ENCODE results near the gene STX7.

Gene STX7

GRCh38 chr6:132505158-132505557, 7.8 kb downstream of the STX7 start:
- H3K36me3 ChIP-seq (ENCODE audit: insufficient read depth, low read depth, low read length): peaks cover 12% of the 10 kb centered on the region
- H3K9me3 ChIP-seq (ENCODE audit: insufficient read depth, low read depth, low read length): no peaks in the 10 kb centered on the region
- H3K4me1 ChIP-seq (ENCODE audit: insufficient read depth, low read length): no peaks in the 10 kb centered on the region
- no peak overlapping the region for H3K9ac ChIP-seq (ENCODE audit: low read depth, low read length)
- H3K27ac ChIP-seq (ENCODE audit: low read length): no peak overlapping the region
- no peaks in the 10 kb centered on the region for H3K27me3 ChIP-seq (ENCODE audit: insufficient read depth, low read length)
- H3K4me3 ChIP-seq (ENCODE audit: low read length): no peak overlapping the region

DNA sequence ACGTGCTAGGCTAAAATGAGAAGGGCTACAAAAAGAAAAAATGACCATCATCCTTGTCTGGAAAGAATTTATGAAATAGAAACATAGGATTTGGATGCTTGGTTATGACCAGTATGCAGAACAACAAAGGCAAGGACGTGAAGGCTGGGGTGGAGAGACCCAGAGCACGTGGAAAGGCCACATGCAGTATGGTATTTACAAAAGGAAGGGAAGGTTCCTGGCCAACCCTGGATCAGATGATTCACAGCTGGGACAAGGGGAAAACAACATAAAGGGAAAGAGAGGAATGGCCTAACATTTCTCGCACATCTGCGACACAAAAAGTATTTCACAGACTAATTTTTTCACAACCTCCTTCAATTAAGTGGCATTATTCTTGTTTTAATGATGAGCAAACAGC, 8.2 kb downstream of the STX7 start:
- no peak overlapping the region for H3K9ac ChIP-seq (ENCODE audit: low read depth, low read length)
- H3K27me3 ChIP-seq (ENCODE audit: insufficient read depth, low read length): no peaks in the 10 kb centered on the region
- no peaks in the 10 kb centered on the region for H3K9me3 ChIP-seq (ENCODE audit: insufficient read depth, low read depth, low read length)
- H3K27ac ChIP-seq (ENCODE audit: low read length): no peak overlapping the region
- H3K4me1 ChIP-seq (ENCODE audit: insufficient read depth, low read length): no peaks in the 10 kb centered on the region
- no peak overlapping the region for H3K4me3 ChIP-seq (ENCODE audit: low read length)
- peaks cover 15% of the 10 kb centered on the region for H3K36me3 ChIP-seq (ENCODE audit: insufficient read depth, low read depth, low read length)

- Histone ChIP-seq H3K27ac (ENCODE audit: low read length) (no peak overlapping the region), H3K9ac (ENCODE audit: low read depth, low read length) (no peak overlapping the region), H3K4me3 (ENCODE audit: low read length) (no peak overlapping the region), H3K4me1 (ENCODE audit: insufficient read depth, low read length) (no peaks in the 10 kb centered on the region), H3K9me3 (ENCODE audit: insufficient read depth, low read depth, low read length) (no peaks in the 10 kb centered on the region), H3K36me3 (ENCODE audit: insufficient read depth, low read depth, low read length) (peaks cover 32% of the 10 kb centered on the region), H3K27me3 (ENCODE audit: insufficient read depth, low read length) (no peaks in the 10 kb centered on the region)
Measured at GRCh38 chr6:132499757-132500156, 13.2 kb downstream of the STX7 start.

- Histone ChIP-seq H3K27me3 (ENCODE audit: insufficient read depth, low read length) (no peaks in the 10 kb centered on the region), H3K9ac (ENCODE audit: low read depth, low read length) (no peak overlapping the region), H3K36me3 (ENCODE audit: insufficient read depth, low read depth, low read length) (peaks cover 32% of the 10 kb centered on the region), H3K27ac (ENCODE audit: low read length) (no peak overlapping the region), H3K9me3 (ENCODE audit: insufficient read depth, low read depth, low read length) (no peaks in the 10 kb centered on the region), H3K4me1 (ENCODE audit: insufficient read depth, low read length) (no peaks in the 10 kb centered on the region), H3K4me3 (ENCODE audit: low read length) (no peak overlapping the region)
Measured at GRCh38 chr6:132498638-132499037, 14.3 kb downstream of the STX7 start.

GRCh38 chr6:132496519-132497180, 16.3 kb downstream of the STX7 start:
- peaks cover 26% of the 10 kb centered on the region for H3K36me3 ChIP-seq (ENCODE audit: insufficient read depth, low read depth, low read length)

DNA sequence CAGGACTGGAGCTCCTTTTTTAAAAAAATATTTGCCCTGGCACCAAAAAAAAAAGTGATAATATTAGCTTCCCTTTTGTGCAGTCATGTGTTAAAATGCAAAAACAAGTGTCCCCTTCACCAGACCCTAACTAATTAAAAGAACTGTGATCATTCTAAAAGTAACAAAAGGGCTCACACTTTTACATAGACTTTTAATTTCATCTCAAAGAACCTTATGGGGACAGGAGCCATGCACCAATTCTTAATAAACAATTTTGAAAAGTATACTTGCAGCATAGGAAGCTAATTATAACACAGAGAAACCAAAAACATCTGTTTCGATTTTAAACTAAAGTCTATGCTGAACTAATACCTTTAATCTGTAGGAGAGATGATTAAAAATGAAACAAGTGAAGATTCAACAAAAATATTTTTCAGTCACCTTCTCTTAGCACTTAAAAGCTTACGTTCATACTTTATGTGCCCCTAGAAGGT, 17.3 kb downstream of the STX7 start:
- Histone ChIP-seq H3K27me3 (ENCODE audit: insufficient read depth, low read length) (no peaks in the 10 kb centered on the region), H3K36me3 (ENCODE audit: insufficient read depth, low read depth, low read length) (peaks cover 20% of the 10 kb centered on the region; the same call in 1 of the 2 replicates), H3K27ac (ENCODE audit: low read length) (no peak overlapping the region), H3K9me3 (ENCODE audit: insufficient read depth, low read depth, low read length) (no peaks in the 10 kb centered on the region), H3K9ac (ENCODE audit: low read depth, low read length) (no peak overlapping the region), H3K4me1 (ENCODE audit: insufficient read depth, low read length) (peaks cover 6% of the 10 kb centered on the region; the same call in 1 of the 2 replicates), H3K4me3 (ENCODE audit: low read length) (no peak overlapping the region)

More at GRCh38 chr6:132496519-132497180, 16.3 kb downstream of the STX7 start:
- H3K4me3 ChIP-seq (ENCODE audit: low read length): no peak overlapping the region
- H3K27me3 ChIP-seq (ENCODE audit: insufficient read depth, low read length): no peaks in the 10 kb centered on the region
- no peak overlapping the region for H3K9ac ChIP-seq (ENCODE audit: low read depth, low read length)
- no peaks in the 10 kb centered on the region for H3K4me1 ChIP-seq (ENCODE audit: insufficient read depth, low read length)
- H3K27ac ChIP-seq (ENCODE audit: low read length): no peak overlapping the region
- no peaks in the 10 kb centered on the region for H3K9me3 ChIP-seq (ENCODE audit: insufficient read depth, low read depth, low read length)

DNA sequence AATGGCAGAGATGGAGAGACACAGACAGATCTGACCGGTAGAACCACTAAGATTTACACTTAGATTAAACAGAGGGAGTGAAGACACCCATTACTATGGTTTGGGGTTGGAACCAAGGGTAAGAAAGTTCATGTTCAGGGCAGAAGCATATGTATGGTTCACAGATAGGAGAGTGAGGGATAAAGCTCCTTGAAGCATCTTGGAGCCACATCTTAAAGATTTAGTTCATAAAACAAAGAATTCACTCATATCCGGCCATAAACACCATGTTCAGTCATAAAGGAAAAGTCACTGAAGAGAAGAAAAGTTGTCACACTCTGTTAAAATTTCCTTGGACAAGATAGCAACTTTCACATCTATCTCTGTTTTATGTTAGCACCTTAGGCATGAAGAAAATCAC, 18.0 kb downstream of the STX7 start:
- Histone ChIP-seq H3K27ac (ENCODE audit: low read length) (no peak overlapping the region), H3K36me3 (ENCODE audit: insufficient read depth, low read depth, low read length) (peaks cover 19% of the 10 kb centered on the region; the same call in 1 of the 2 replicates), H3K27me3 (ENCODE audit: insufficient read depth, low read length) (no peaks in the 10 kb centered on the region), H3K9me3 (ENCODE audit: insufficient read depth, low read depth, low read length) (no peaks in the 10 kb centered on the region), H3K9ac (ENCODE audit: low read depth, low read length) (no peak overlapping the region), H3K4me1 (ENCODE audit: insufficient read depth, low read length) (peaks cover 12% of the 10 kb centered on the region; the same call in 1 of the 2 replicates), H3K4me3 (ENCODE audit: low read length) (no peak overlapping the region)

DNA sequence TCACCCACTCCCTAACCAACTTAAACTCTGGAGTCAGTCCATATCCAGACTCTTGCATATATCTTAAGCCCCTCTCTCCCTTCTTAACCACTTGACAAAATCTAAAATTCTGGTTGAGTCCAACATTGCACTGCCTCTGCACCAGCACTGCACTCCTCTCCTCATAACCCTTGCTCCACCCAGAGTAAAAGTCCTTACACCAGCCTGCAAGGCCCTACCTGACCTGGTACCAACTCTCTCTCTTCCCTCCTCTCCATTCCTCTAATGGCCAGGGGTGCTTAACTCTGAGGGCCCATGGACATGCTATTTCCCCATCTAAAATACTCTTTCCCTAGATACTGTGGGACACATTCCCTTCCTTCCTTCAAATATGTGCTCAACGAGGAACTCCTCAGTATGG, 21.0 kb downstream of the STX7 start:
- Histone ChIP-seq H3K9ac (ENCODE audit: low read depth, low read length) (no peak overlapping the region), H3K27me3 (ENCODE audit: insufficient read depth, low read length) (no peaks in the 10 kb centered on the region), H3K9me3 (ENCODE audit: insufficient read depth, low read depth, low read length) (no peaks in the 10 kb centered on the region), H3K4me3 (ENCODE audit: low read length) (no peak overlapping the region), H3K36me3 (ENCODE audit: insufficient read depth, low read depth, low read length) (no peaks in the 10 kb centered on the region), H3K4me1 (ENCODE audit: insufficient read depth, low read length) (peaks cover 12% of the 10 kb centered on the region; the same call in 1 of the 2 replicates), H3K27ac (ENCODE audit: low read length) (no peak overlapping the region)

GRCh38 chr6:132491303-132491702, 21.6 kb downstream of the STX7 start:
- Histone ChIP-seq H3K9ac (ENCODE audit: low read depth, low read length) (no peak overlapping the region), H3K36me3 (ENCODE audit: insufficient read depth, low read depth, low read length) (no peaks in the 10 kb centered on the region), H3K9me3 (ENCODE audit: insufficient read depth, low read depth, low read length) (no peaks in the 10 kb centered on the region), H3K27ac (ENCODE audit: low read length) (no peak overlapping the region), H3K4me1 (ENCODE audit: insufficient read depth, low read length) (peaks cover 12% of the 10 kb centered on the region; the same call in 1 of the 2 replicates), H3K27me3 (ENCODE audit: insufficient read depth, low read length) (no peaks in the 10 kb centered on the region), H3K4me3 (ENCODE audit: low read length) (no peak overlapping the region)

- Histone ChIP-seq H3K9me3 (ENCODE audit: insufficient read depth, low read depth, low read length) (no peaks in the 10 kb centered on the region), H3K4me3 (ENCODE audit: low read length) (no peak overlapping the region), H3K9ac (ENCODE audit: low read depth, low read length) (no peak overlapping the region), H3K4me1 (ENCODE audit: insufficient read depth, low read length) (peaks cover 12% of the 10 kb centered on the region; the same call in 1 of the 2 replicates), H3K27ac (ENCODE audit: low read length) (no peak overlapping the region), H3K27me3 (ENCODE audit: insufficient read depth, low read length) (no peaks in the 10 kb centered on the region), H3K36me3 (ENCODE audit: insufficient read depth, low read depth, low read length) (no peaks in the 10 kb centered on the region)
Measured at GRCh38 chr6:132490478-132491204, 22.3 kb downstream of the STX7 start.

DNA sequence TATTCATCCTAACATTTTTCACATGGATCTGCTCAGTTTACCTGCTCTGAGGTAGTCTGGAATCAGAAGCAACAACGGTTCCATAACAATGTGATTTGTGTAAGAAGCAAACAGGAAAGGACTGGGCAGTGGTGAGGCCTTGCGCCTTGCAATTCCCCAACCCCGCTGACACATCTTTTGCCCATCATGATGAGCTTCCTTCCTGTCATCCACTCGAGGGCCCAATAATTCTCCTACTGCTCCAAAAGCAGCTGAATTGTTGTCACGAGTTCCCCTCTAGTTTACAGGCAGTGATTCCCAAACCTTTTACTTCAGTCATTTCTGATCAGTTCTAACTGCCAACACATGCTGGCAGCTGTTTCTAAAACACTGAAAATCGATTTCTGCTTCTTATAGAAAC, 22.9 kb downstream of the STX7 start:
- Histone ChIP-seq H3K4me3 (ENCODE audit: low read length) (no peak overlapping the region), H3K4me1 (ENCODE audit: insufficient read depth, low read length) (peaks cover 12% of the 10 kb centered on the region; the same call in 1 of the 2 replicates), H3K27me3 (ENCODE audit: insufficient read depth, low read length) (no peaks in the 10 kb centered on the region), H3K36me3 (ENCODE audit: insufficient read depth, low read depth, low read length) (no peaks in the 10 kb centered on the region), H3K9ac (ENCODE audit: low read depth, low read length) (no peak overlapping the region), H3K9me3 (ENCODE audit: insufficient read depth, low read depth, low read length) (no peaks in the 10 kb centered on the region), H3K27ac (ENCODE audit: low read length) (no peak overlapping the region)

GRCh38 chr6:132489376-132489775, 23.5 kb downstream of the STX7 start:
- Histone ChIP-seq H3K27me3 (ENCODE audit: insufficient read depth, low read length) (no peaks in the 10 kb centered on the region), H3K9ac (ENCODE audit: low read depth, low read length) (no peak overlapping the region), H3K27ac (ENCODE audit: low read length) (no peak overlapping the region), H3K36me3 (ENCODE audit: insufficient read depth, low read depth, low read length) (no peaks in the 10 kb centered on the region), H3K4me1 (ENCODE audit: insufficient read depth, low read length) (peaks cover 12% of the 10 kb centered on the region; the same call in 1 of the 2 replicates), H3K4me3 (ENCODE audit: low read length) (no peak overlapping the region), H3K9me3 (ENCODE audit: insufficient read depth, low read depth, low read length) (no peaks in the 10 kb centered on the region)

All from iPS-20b (cell line).